ENCODE data around the gene FAM76A.
"Not testable (repeated sequence)": the region's sequence is repeated elsewhere in the genome, so short reads cannot be mapped to it uniquely, and the experiment has no call there.

Gene FAM76A

GRCh38 chr1:27808131-27808530 is 82.4 kb downstream of the FAM76A start:
- not testable (repeated sequence) for H3K4me1 ChIP-seq (ENCODE audit: control insufficient read depth, insufficient read depth, low read length, unreplicated experiment); H2AFZ ChIP-seq (ENCODE audit: low read length, unreplicated experiment); H3K79me2 ChIP-seq (ENCODE audit: control insufficient read depth, insufficient read depth, low read length, unreplicated experiment); H3K4me3 ChIP-seq (ENCODE audit: low read depth, low read length); H3K27me3 ChIP-seq (ENCODE audit: insufficient read depth, low read length); H3K27ac ChIP-seq (ENCODE audit: low read depth, low read length)
- H3K36me3 ChIP-seq (ENCODE audit: insufficient read depth, low read length): peaks cover 15% of the 10 kb centered on the region

GRCh38 chr1:27809883-27810282 is 84.1 kb downstream of the FAM76A start:
- Histone ChIP-seq H3K79me2 (ENCODE audit: control insufficient read depth, insufficient read depth, low read length, unreplicated experiment) (no peaks in the 10 kb centered on the region), H3K4me1 (ENCODE audit: control insufficient read depth, insufficient read depth, low read length, unreplicated experiment) (no peaks in the 10 kb centered on the region), H2AFZ (ENCODE audit: low read length, unreplicated experiment) (no peak overlapping the region), H3K27me3 (ENCODE audit: insufficient read depth, low read length) (no peaks in the 10 kb centered on the region), H3K36me3 (ENCODE audit: insufficient read depth, low read length) (peaks cover 15% of the 10 kb centered on the region), H3K27ac (ENCODE audit: low read depth, low read length) (no peak overlapping the region), H3K4me3 (ENCODE audit: low read depth, low read length) (no peak overlapping the region)

DNA sequence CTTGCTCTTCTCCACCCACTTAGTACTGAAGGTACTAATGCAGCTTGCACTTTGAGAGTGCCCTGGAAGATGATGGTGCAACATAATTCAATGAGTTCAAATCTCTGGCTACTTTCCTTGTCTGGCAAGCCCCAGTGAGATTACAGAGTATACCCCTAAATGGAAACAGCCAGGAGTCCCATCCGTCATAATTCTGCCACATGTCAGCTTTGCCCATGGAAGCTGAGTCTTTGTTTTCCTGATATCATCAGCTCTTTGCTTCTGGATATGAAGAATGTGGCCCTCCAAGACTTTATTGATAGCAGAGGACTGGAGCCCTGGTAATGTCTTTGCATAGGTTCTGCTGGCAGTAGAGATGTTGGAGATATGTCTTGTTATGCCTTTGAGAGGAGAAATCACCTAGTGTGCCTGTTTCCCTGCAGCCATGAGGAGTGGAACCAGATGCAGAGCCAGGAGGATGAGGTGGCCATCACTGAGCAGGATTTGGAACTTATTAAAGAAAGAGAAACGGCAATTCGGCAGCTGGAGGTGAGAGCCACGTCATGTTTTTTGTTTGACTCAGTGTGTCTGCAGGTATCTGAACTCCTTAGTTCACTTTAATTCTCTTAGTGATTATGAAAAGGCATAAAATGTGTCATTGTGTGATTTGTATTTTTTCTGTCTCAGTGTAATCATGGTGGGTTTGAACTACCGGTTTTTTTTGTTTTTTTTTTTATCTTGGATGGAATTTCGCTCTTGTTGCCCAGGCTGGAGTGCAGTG is 86.2 kb downstream of the FAM76A start:
- Histone ChIP-seq H3K36me3 (ENCODE audit: insufficient read depth, low read length) (peaks cover 10% of the 10 kb centered on the region), H3K4me3 (ENCODE audit: low read depth, low read length) (no peak overlapping the region), H3K79me2 (ENCODE audit: control insufficient read depth, insufficient read depth, low read length, unreplicated experiment) (no peaks in the 10 kb centered on the region), H2AFZ (ENCODE audit: low read length, unreplicated experiment) (no peak overlapping the region), H3K4me1 (ENCODE audit: control insufficient read depth, insufficient read depth, low read length, unreplicated experiment) (peaks cover 3% of the 10 kb centered on the region), H3K27me3 (ENCODE audit: insufficient read depth, low read length) (no peaks in the 10 kb centered on the region), H3K27ac (ENCODE audit: low read depth, low read length) (no peak overlapping the region)
